HG03521 (cell line): ENCODE results near the gene SLC6A16.
A peak's percentile ranks its signal among the peaks of the same experiment; 100 is the strongest.
"Not testable (repeated sequence)": the region's sequence is repeated elsewhere in the genome, so short reads cannot be mapped to it uniquely, and the experiment has no call there.

Experiments used
- ATAC-seq: cut with Tn5 transposase; IDR thresholded peaks from one replicate; pipeline ENCODE4 v1.9.1; 2021; ENCODE audit warnings: mild to moderate bottlenecking, moderate library complexity; ENCODE audit not compliant: unreplicated experiment

SLC6A16 gene

GRCh38 chr19:49332691-49333417 lies 7.9 kb upstream of the SLC6A16 start:
- ATAC-seq: not testable (repeated sequence)

GRCh38 chr19:49331616-49332055 lies 6.6 kb upstream of the SLC6A16 start:
- no peak for ATAC-seq

- not testable (repeated sequence) for ATAC-seq
Measured at GRCh38 chr19:49331187-49331586, 6.2 kb upstream of the SLC6A16 start.

DNA sequence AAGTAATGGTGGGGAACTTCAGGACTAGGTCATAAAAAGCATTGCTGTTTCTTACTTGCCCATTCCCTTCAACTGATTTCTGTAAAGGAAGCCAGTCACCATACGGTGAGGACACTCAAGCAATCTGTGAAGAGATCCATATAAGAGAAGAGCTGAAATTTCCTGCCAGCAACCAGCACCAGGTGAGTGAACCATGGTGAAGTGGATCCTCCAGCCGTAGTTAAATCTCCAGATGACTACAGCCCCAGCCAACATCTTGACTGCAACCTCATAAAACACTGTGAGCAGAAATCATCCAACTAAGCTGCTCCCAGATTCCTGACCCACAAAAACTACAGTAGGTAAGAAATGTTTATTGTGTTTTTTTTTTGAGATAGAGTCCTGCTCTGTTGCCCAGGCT lies 3.8 kb upstream of the SLC6A16 start:
- no peak for ATAC-seq

DNA sequence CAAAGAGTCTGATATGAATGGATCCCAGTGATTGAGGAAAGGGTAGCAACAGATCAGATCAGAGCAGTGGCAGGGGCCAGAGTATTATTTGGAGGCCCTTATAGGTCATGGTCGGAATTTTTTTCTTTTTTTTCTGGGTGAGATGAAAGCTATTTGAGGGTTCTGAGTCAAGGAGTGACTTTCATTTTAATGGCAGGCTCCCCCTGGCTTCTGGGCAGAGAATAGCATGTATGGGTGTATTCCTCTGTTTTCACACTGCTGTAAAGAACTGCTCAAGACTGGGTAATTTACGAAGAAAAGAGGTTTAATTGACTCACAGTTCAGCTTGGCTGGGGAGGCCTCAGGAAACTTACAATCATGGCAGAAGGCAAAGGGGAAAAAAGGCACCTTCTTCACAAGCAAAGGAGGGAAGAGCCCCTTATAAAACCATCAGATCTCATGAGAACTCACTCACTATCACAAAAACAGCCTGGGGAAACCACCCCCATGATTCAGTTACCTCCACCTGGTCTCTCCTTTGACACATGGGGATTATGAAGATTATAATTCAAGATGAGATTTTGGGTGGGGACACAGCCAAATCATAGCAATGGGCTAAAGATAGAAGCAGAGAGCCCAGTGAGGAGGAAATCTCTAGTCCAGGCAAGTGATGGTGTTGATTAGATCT lies 3.0 kb upstream of the SLC6A16 start:
- no peak for ATAC-seq

DNA sequence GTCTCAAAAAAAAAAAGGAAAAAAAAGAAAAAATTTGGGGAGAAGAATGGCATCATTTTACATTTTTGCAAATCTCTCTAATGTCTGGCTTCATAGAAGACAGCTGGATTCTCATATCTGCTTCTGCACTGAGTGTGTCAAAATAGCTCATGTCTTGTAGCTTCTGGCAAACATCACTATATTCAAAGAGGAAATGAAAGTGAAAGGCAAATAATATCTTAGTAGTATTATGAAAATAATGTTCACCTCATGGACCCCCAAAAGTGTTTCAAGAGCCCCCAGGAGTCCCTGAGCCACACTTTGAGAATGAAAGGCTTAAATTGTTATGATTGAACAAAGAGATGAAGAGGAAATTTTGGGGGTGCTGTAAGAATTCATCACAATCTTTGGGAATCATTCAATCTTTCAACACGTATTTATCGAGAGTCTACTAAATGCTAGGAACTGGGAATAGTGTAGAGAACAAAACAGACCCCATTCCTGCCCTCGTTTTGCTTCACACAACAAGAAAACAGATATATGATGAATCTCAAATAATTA lies 1.2 kb upstream of the SLC6A16 start:
- ATAC-seq: no peak

DNA sequence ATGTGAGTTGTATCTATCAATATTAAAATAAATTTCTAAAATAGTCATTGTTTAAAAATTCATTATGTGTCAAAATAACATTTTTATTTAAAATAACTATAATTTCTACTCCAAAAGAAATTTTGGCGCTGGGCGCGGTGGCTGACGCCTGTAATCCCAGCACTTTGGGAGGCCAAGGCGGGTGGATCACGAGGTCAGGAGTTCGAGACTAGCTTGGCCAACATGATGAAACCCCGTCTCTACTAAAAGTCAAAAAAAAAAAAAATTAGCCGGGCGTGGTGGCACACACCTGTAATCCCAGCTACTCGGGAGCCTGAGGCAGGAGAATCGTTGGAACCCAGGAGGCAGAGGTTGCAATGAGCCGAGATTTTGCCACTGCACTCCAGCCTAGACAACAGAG lies 765 bp upstream of the SLC6A16 start:
- not testable (repeated sequence) for ATAC-seq

GRCh38 chr19:49318296-49318695 lies 6.7 kb downstream of the SLC6A16 start:
- no peak for ATAC-seq

DNA sequence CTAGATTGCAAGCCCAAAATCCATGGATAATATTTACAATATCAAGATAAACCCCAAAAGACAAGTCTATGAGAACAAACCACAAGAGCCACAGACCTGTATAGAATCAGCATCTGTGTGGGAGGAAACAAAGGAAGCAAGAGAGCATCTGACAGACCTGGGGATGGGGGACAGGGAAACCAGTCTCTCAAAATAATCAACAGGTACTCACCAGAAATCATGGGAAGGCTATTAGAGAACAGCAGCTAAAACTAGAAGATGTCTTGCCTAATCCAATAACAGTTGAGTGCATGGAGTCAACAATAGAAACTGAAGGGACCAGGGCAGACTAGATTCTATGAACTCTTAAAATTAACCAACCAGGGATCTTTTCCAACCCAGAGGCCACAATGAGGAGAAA lies 8.7 kb downstream of the SLC6A16 start:
- no peak for ATAC-seq

DNA sequence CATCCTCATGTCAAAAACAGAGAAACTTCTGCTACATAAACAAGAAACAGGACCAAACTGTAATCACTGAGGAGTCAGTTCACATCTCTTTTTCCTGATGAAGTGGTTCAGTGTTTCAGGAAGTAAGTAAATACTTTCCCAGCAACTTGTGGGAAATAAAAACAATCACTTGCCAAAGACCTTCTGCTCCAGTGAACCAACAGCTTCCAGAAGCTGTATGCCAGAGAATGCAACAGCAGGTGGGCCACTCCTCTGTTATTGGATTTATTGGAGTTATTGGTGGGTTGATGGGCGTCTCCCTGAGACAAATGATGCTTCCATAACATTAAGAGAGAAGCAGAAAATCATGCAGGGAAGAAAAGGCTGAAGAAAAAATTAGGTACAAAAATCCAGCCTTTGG lies 9.9 kb downstream of the SLC6A16 start:
- ATAC-seq: no peak

GRCh38 chr19:49309087-49309486 lies 15.9 kb downstream of the SLC6A16 start:
- no peak for ATAC-seq

GRCh38 chr19:49306734-49307133 lies 18.3 kb downstream of the SLC6A16 start:
- not testable (repeated sequence) for ATAC-seq

GRCh38 chr19:49301866-49302252 lies 23.1 kb downstream of the SLC6A16 start:
- ATAC-seq: no peak

DNA sequence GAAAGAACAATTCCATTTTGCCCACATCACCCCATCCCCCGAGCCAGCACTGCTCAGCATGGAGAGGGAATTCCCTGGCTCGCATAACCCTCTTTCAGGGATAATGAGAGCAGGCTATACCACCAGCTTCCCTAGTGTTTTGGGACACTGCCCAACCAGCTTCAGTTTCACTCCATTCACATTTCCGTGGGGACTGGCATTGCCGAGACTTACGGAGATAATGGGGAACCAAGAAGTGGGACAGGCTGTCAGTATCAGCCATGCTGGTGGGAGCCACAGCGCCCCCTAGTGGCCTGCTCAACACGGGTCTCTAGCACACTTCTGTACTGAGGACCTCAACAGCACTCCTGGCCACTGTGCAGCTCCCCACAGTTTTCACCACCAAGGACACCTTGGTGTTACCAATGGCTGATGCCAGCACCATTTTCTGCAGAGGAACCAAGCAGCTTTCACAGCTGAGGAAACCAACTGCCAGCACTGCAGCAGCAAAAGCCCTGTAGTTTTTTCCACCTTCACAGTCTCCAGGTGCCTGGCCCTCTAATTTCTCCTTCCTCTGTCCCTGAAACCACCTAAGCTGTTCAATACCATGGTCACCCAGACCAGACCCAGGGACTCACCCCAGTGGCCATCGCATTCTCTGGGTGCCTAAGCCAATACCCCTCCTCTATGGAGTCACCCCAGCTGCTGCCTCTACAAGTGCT lies 23.7 kb downstream of the SLC6A16 start:
- peak; percentile 56 for ATAC-seq

DNA sequence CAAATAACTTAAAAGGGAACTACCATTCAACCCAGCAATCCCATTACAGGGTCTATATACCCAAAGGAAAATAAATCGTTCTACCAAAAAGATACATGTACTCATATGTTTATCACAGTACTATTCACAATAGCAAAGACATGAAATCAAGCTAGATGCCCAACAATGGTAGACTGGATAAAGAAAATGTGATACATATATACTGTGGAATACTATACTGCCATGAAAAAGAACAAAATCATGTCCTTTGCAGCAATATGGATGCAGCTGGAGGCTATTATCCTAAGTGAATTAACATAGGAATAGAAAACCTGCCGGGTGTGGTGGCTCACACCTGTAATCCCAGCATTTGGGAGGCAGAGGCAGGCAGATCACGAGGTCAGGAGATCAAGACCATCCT lies 26.3 kb downstream of the SLC6A16 start:
- ATAC-seq: not testable (repeated sequence)

- no peak for ATAC-seq
Measured at GRCh38 chr19:49297403-49297802, 27.6 kb downstream of the SLC6A16 start.

DNA sequence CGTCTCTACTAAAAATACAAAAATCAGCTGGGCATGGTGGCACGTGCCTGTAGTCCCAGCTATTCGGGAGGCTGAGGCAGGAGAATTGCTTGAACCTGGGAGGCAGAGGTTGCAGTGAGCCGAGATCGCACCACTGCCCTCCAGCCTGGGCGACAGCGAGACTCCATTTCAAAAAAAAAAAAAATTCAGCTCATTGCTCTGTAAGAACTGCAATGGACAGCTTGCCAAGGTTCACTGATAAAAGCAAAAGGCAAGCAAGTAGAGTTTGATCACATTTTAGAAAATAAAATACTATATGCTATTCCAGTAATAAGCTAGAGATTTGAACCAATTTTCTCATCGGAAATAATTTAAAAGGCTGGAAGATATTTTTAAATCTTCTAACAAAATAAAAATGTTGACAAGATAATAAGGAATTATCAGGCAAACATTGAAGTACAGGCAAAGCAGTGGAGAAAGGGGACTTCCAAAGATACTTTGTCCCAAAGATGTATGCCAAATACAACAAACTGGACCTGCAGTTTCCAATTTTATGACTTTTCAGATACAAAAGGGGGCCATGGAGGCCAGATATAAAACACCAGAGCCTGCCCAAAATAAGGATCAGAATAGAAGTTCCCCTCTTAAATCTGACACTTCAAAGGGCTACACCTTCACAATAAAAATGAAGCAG lies 29.6 kb downstream of the SLC6A16 start:
- ATAC-seq: no peak

DNA sequence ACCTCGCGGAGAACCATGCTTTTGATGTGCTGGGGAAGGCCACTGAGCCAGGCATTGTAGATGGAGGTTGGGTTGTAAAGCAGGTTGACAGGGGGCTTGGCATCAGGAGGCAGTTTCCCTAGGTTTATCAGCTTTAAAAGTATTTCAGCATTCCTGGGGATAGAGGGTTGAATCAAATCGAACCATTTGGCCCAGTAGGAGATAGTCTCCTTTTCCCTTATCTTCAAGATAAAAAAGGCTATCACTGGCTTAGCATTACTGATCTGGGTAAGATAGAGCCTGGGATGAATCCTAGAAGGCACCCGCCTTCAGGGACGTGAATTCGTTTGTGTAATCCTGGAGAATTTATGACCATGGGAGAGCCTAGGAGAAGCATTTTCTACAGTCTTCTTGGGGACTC lies 30.6 kb downstream of the SLC6A16 start:
- ATAC-seq: no peak

DNA sequence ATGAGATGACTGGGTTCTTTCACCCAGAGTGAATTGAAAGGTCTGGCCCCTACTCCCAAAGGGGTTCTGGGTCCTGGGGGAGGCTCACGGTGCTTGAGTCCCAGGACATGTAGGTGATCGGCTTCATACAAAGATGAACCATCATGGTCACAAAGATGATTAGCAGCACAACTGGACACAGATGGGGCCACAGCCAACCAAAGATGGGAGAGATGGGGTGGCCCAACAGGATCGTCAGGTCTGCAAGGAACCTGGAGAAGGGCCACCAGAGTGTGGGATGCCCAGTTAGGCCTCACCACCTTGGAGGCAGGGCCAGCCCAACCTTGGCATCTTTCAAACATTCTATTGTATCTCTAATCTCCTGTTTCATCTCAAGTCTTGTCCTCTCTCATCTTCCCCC lies 34.5 kb downstream of the SLC6A16 start:
- no peak for ATAC-seq

DNA sequence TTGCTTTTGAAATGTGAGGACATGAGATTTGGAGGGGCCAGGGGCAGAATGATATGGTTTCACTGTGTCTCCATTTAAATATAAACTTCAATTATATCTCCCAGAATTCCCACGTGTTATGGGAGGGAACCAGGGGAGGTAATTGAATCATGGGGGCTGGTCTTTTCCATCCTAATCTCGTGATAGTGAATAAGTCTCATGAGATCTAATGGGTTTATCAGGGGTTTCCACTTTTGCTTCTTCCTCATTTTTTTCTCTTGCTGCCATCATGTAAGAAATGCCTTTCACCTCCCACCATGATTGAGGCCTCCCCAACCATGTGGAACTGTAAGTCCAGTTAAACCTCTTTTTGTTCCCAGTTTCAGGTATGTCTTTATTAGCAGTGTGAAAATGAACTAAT lies 35.7 kb downstream of the SLC6A16 start:
- not testable (repeated sequence) for ATAC-seq

- not testable (repeated sequence) for ATAC-seq
Measured at GRCh38 chr19:49288205-49288604, 36.8 kb downstream of the SLC6A16 start.
